Measurements from ENCODE around the gene MAGED2.

- TF ChIP-seq CTCF (IDR thresholded peaks at IDR 0.05; ENCODE audit: low read depth, low read length) (no peak), POLR2A (IDR thresholded peaks at IDR 0.05; ENCODE audit: extremely low read depth, insufficient read length) (no peak), MYC (IDR thresholded peaks at IDR 0.05; ENCODE audit: low read depth, low read length) (no peak)
Measured at GRCh38 chrX:54788446-54788845, 19.1 kb upstream of the MAGED2 start.

All from NB4 (cell line).